Heart right ventricle (tissue), 16 donors: ENCODE data around the gene ABHD6. TPM values are rescaled to one million over a fixed set of nuclear protein-coding genes. Genes with fewer than 3 reads are reported as not detected.

Source experiments
- ATAC-seq, 8 donors: fragments of 200-7000 bp; cut with Tn5 transposase; one replicate each; pipeline ENCODE4 v1.9.1; 2020; ENCODE audit warnings: mild to moderate bottlenecking in 8 of 8, moderate library complexity in 8 of 8, moderate number of reproducible peaks in 1 of 8
- DNase-seq, 2 donors: peaks; one replicate each; pipeline ENCODE4 v3.0.0-alpha.2; 2020
- H3K27ac ChIP-seq, 10 donors: fragments of 200-600 bp; sonication (generic) in 2 of 10; one replicate each; pipeline versions ENCODE4 v1.5.0 to v1.8.0; 2020 to 2022; ENCODE audit warnings: mild to moderate bottlenecking in 3 of 10
- H3K27me3 ChIP-seq, 7 donors: fragments of 200-600 bp; one replicate each; pipeline ENCODE4 v1.8.0; 2021 to 2022; ENCODE audit warnings: mild to moderate bottlenecking in 2 of 7
- H3K36me3 ChIP-seq, 9 donors: fragments of 200-600 bp; sonication (generic) in 1 of 9; one replicate each; pipeline versions ENCODE4 v1.5.0 to v1.8.0; 2020 to 2022; ENCODE audit warnings: mild to moderate bottlenecking in 2 of 9
- H3K4me1 ChIP-seq, 9 donors: fragments of 200-600 bp; sonication (generic) in 1 of 9; one replicate each; pipeline versions ENCODE4 v1.5.0 to v1.8.0; 2020 to 2022; ENCODE audit warnings: mild to moderate bottlenecking in 4 of 9
- H3K4me3 ChIP-seq, 10 donors: fragments of 200-600 bp; sonication (generic) in 2 of 10; one replicate each; pipeline versions ENCODE4 v1.5.0 to v1.8.0; 2020 to 2022; ENCODE audit warnings: mild to moderate bottlenecking in 7 of 10, moderate library complexity in 2 of 10
- H3K9me3 ChIP-seq, 11 donors: fragments of 200-600 bp in 10 of 11; sonication (generic) in 2 of 11; one replicate each; pipeline versions ENCODE4 v1.5.0 to v1.8.0; 2013 to 2022; ENCODE audit warnings: mild to moderate bottlenecking in 2 of 11, control low read depth in 1 of 11, moderate library complexity in 1 of 11
- WGBS, 2 donors: extraction: QIAGEN DNeasy Blood & Tissue Kit; methylation state at CpG; one replicate each; pipeline ENCODE4 v1.1.7; 2013; ENCODE audit warnings: inconsistent platforms in 1 of 2; 5-methylcytosine and 5-hydroxymethylcytosine counted together
- intact Hi-C, 10 donors: fragments of 100-400 bp; cut with DNase I; formaldehyde crosslinking; loops; one replicate each; pipeline versions ENCODE4 v1.11.1 to v1.14.2; 2022
- polyA plus RNA-seq, 2 donors: library from polyadenylated mRNA; stranded (reverse); fragments of 200-250 nt; gene quantifications; one replicate each; pipeline ENCODE4 v1.2.3, GENCODE V29; 2013
- total RNA-seq, 10 donors: library from RNA; stranded (reverse); fragmentation: NEBNext Ultra II Directional in 3 of 10; extraction: Animal tissue kit (Norgen Biotek cat#: 25700) in 3 of 10; gene quantifications; one replicate each; pipeline versions ENCODE4 v1.2.1 to v1.2.4, GENCODE V29; 2021 to 2023
- TF ChIP-seq, protein P1 (sequence below), 9 donors: fragments of 200-600 bp; sonication (generic) in 2 of 9; IDR thresholded peaks; one replicate each; pipeline versions ENCODE4 v1.5.0 to v1.8.0; 2021 to 2022; ENCODE audit warnings: antibody characterized with exemption in 9 of 9, mild to moderate bottlenecking in 5 of 9, moderate library complexity in 1 of 9
- donor health status: Arrhythmogenic right ventricular cardiomyopathy.
- donor health status: ischemic (EF 13 %, LVEDD 7.1; RV severe dilation, severe dysfunction).
- donor health status: healthy with polysubstance abuse.
- donor health status: DM: no; HTN: yes; CAD: no.
- donor health status: DM: no; HTN: no; CAD: no.
- donor health status: ischemic (EF 25% LVEDD 6.9; RV normal size, moderate dysfunction).
- donor health status: ischemic (EF 25% LVEDD 5.7; RV mildly dilated, moderate dysfunction).
- donor health status: healthy.
- donor health status: DM: yes; HTN: yes; CAD: no.
- donor health status: Ischemic cardiomyopathy.
- donor health status: ischemic (EF 35%, LVEDD 5.7; RV mildly dilated, moderate dysfunction).
- donor health status: nonischemic (EF 11% LVEDD 7.7; RV severe dilation, severe dysfunction).
- donor health status: DM: yes; HTN: yes; CAD: no.
- donor health status: PGD.
- donor health status: ischemic (EF 29% LVEDD 5.4; RV normal size, mild dysfunction).
- donor health status: nonischemic (EF 23%, LVEDD 6.1; RV moderate dilation, normal function).

The ABHD6 gene
- total and polyA plus RNA-seq, 12 donors: 3.1 to 11.6 (median 6.3) TPM

DNA sequence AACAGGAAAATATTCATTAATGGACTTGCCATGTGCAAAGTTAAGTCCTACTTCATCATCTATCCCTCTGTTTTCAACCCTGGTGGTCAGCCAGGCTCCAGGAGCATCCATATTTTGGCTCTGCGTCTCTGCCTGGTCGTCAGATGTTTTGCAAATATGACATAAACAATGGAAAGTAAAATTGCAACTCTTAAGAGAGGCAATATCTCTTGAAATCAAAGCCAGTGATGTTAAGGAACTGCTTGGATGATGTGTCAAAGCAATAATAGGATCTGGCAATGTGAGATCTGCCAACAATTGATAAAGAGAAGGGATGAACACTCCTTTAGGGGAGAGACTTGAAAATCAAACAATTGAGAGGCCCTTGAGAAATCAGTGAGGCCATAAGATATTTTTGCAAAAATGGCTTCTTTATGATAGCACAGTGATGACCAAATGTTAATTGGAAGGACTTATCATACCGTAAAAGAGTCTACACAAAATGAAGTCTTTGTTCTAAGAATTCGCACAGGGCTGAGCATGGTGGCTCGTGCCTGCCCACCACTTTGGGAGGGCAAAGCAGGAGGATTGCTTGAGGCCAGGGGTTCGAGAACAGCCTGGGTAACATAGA is 6.5 kb downstream of the ABHD6 start:
- DNase-seq: no peak
- Histone ChIP-seq H3K36me3 (no peaks in the 10 kb centered on the region), H3K27me3 (no peaks in the 10 kb centered on the region), H3K4me1 (peaks cover 0 to 29% (median 3%) of the 10 kb centered on the region in 9 donors), H3K4me3 (no peak overlapping the region), H3K9me3 (no peaks in the 10 kb centered on the region), H3K27ac (no peak overlapping the region)
- WGBS, 2 donors: 92 to 95% methylated on average over 6 of the region's 6 CpGs
- no peak for ATAC-seq
- intact Hi-C loops: loop anchor here in 1 of 10 donors (10.0 kb wide), 1 partner anchor 51 kb away; no protein-coding TSS in a partner anchor
- TF ChIP-seq, protein P1, sequence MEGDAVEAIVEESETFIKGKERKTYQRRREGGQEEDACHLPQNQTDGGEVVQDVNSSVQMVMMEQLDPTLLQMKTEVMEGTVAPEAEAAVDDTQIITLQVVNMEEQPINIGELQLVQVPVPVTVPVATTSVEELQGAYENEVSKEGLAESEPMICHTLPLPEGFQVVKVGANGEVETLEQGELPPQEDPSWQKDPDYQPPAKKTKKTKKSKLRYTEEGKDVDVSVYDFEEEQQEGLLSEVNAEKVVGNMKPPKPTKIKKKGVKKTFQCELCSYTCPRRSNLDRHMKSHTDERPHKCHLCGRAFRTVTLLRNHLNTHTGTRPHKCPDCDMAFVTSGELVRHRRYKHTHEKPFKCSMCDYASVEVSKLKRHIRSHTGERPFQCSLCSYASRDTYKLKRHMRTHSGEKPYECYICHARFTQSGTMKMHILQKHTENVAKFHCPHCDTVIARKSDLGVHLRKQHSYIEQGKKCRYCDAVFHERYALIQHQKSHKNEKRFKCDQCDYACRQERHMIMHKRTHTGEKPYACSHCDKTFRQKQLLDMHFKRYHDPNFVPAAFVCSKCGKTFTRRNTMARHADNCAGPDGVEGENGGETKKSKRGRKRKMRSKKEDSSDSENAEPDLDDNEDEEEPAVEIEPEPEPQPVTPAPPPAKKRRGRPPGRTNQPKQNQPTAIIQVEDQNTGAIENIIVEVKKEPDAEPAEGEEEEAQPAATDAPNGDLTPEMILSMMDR (IDR thresholded peaks at IDR 0.05): no peak

GRCh38 chr3:58246148-58247047 is 8.8 kb downstream of the ABHD6 start:
- 50 to 64% methylated on average over 8 of the region's 8 CpGs for WGBS, 2 donors
- no peak for DNase-seq
- intact Hi-C loops: loop anchor here in 1 of 10 donors (10.0 kb wide), 1 partner anchor 48 kb away; no protein-coding TSS in a partner anchor

DNA sequence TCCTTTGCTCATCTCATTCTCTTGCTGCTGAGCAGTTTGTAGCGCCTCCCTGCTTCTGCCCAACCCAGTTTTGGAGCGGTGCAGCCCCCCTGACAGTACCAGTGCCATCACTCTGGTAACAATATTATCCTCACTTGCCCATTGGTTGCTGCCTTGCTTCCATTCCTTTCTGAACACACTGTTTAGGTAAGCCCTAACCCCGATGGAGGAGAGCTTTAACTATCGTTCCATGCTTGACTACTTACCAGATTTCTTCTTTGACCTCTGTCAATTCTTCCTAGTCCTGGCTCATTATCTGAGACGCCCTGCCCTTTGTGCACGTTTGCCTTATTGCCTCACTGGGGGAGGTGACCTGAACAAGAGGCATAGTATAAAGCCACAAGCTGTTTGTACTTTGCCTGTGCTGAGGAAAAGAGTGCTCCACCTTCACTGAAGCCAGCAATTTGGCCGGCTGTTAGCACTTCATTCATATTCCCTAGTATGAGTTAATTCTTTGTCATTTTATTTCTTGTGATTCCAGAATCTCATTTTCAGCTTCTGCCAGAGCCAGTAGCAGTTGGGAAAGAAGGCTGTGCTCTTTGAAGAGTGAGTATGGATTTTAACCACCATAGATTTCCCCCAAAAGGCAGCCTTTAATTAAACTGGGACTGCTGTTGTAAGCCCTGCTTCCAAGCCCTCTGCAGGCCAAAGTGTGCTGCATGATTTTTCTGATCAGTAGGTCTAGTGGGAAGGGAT is 11.9 kb downstream of the ABHD6 start:
- TF ChIP-seq, protein P1 (IDR thresholded peaks at IDR 0.05): peak in 6 of 9 donors; percentile 12 to 26 (median 14)
- peak in 2 of 8 donors; percentile 21 to 51 for ATAC-seq

More at GRCh38 chr3:58246148-58247047, 8.8 kb downstream of the ABHD6 start:
- Histone ChIP-seq H3K27me3 (no peaks in the 10 kb centered on the region), H3K4me1 (peaks cover 0 to 38% (median 8%) of the 10 kb centered on the region in 9 donors), H3K4me3 (no peak overlapping the region), H3K9me3 (no peaks in the 10 kb centered on the region), H3K27ac (no peak overlapping the region), H3K36me3 (no peaks in the 10 kb centered on the region)
- TF ChIP-seq, protein P1 (IDR thresholded peaks at IDR 0.05): no peak
- ATAC-seq: peak; percentile 23 to 64 (median 36)

More for the DNA sequence above, 11.9 kb downstream of the ABHD6 start:
- no peaks in the 10 kb centered on the region for H3K27me3 ChIP-seq
- no peak overlapping the region for H3K4me3 ChIP-seq
- no peak overlapping the region for H3K27ac ChIP-seq
- DNase-seq: no peak
- H3K4me1 ChIP-seq: peaks cover 0 to 29% (median 8%) of the 10 kb centered on the region in 9 donors
- no peaks in the 10 kb centered on the region for H3K9me3 ChIP-seq
- intact Hi-C loops: loop anchor here in 1 of 10 donors (10.0 kb wide), 1 partner anchor 45 kb away; no protein-coding TSS in a partner anchor
- H3K36me3 ChIP-seq: peaks cover 0 to 5% (median 0%) of the 10 kb centered on the region in 9 donors
- WGBS, 2 donors: 62 to 69% methylated on average over 7 of the region's 7 CpGs
